GM11168 (cell line): Measurements from ENCODE around the gene FBRS.
"Not testable (repeated sequence)": the region's sequence is repeated elsewhere in the genome, so short reads cannot be mapped to it uniquely, and the experiment has no call there.

Source experiments
- in situ Hi-C: fragments of 300-500 bp; cut with MboI; formaldehyde crosslinking; loops from one replicate; pipeline ENCODE4 v1.12.0; 2022; ENCODE audit warnings: low sequenced_read_pairs; ENCODE audit not compliant: unreplicated experiment

FBRS gene

GRCh38 chr16:30657866-30658730, at the start of gene FBRS:
Gene FBRS (plus strand): TSS chr16:30658431. CDS start chr16:30659519, 1,088 bp downstream.
- in situ Hi-C loops, result no loop called here

GRCh38 chr16:30609002-30609925, 49.0 kb upstream of the FBRS start:
- in situ Hi-C loops, result no loop called here

- in situ Hi-C loops, result no loop called here
Observed at GRCh38 chr16:30609926-30610839, 48.0 kb upstream of the FBRS start, which contains the start of gene ZNF689. Gene ZNF689 (minus strand): TSS chr16:30610389. CDS start chr16:30610041, 348 bp downstream.

GRCh38 chr16:30615358-30616091, 42.7 kb upstream of the FBRS start:
- in situ Hi-C loops, result no loop called here

GRCh38 chr16:30619202-30619601, 39.0 kb upstream of the FBRS start:
- in situ Hi-C loops, result no loop called here

- in situ Hi-C loops, result loop anchor here (10.0 kb wide), 1 partner anchor 185 kb away; the partner anchor contains the start of gene DCTPP1
Observed at GRCh38 chr16:30619638-30620037, 38.6 kb upstream of the FBRS start.

- in situ Hi-C loops, result loop anchor here (10.0 kb wide), 1 partner anchor 185 kb away; the partner anchor contains the start of gene DCTPP1
Observed at GRCh38 chr16:30620169-30620568, 38.1 kb upstream of the FBRS start.

- in situ Hi-C loops, result loop anchor here (10.0 kb wide), 1 partner anchor 187 kb away; the partner anchor contains the start of gene DCTPP1
Observed at GRCh38 chr16:30621765-30622164, 36.5 kb upstream of the FBRS start.

- in situ Hi-C loops, result loop anchor here (10.0 kb wide), 1 partner anchor 188 kb away; the partner anchor contains the start of gene DCTPP1
Observed at GRCh38 chr16:30622455-30623032, 35.7 kb upstream of the FBRS start.

- in situ Hi-C loops, result loop anchor here (10.0 kb wide), 1 partner anchor 189 kb away; the partner anchor contains the start of gene DCTPP1
Observed at GRCh38 chr16:30623536-30624283, 34.5 kb upstream of the FBRS start.

GRCh38 chr16:30626236-30626635, 32.0 kb upstream of the FBRS start:
- in situ Hi-C loops, result loop anchor here (10.0 kb wide), 1 partner anchor 191 kb away; the partner anchor contains the start of gene DCTPP1

- in situ Hi-C loops, result loop anchor here (10.0 kb wide), 1 partner anchor 194 kb away; the partner anchor contains the start of gene DCTPP1
Observed at GRCh38 chr16:30628628-30629540, 29.3 kb upstream of the FBRS start.

GRCh38 chr16:30632454-30632853, 25.8 kb upstream of the FBRS start:
- in situ Hi-C loops, result not testable (repeated sequence)

GRCh38 chr16:30633526-30633925, 24.7 kb upstream of the FBRS start:
- in situ Hi-C loops, result no loop called here

GRCh38 chr16:30636599-30636998, 21.6 kb upstream of the FBRS start:
- in situ Hi-C loops, result no loop called here

- in situ Hi-C loops, result not testable (repeated sequence)
Observed at GRCh38 chr16:30637139-30637538, 21.1 kb upstream of the FBRS start.
